Occipital lobe (tissue), 2 donors: Measurements from ENCODE around the gene TPSAB1. TPM values are rescaled to one million over a fixed set of nuclear protein-coding genes. Genes with fewer than 3 reads are reported as not detected.
"Not testable (repeated sequence)": the region's sequence is repeated elsewhere in the genome, so short reads cannot be mapped to it uniquely, and the experiment has no call there.

Source experiments
- DNase-seq: peaks from one replicate; lab custom pipeline; 2025; lab: John Stamatoyannopoulos, UW
- total RNA-seq: library from RNA; depleted of rRNA; stranded (reverse); fragments of >200 nt; gene quantifications from one replicate; pipeline ENCODE4 v1.2.3, GENCODE V29; 2014

TPSAB1 gene
- total RNA-seq, 1 donor from 2014 or later = not detected

DNA sequence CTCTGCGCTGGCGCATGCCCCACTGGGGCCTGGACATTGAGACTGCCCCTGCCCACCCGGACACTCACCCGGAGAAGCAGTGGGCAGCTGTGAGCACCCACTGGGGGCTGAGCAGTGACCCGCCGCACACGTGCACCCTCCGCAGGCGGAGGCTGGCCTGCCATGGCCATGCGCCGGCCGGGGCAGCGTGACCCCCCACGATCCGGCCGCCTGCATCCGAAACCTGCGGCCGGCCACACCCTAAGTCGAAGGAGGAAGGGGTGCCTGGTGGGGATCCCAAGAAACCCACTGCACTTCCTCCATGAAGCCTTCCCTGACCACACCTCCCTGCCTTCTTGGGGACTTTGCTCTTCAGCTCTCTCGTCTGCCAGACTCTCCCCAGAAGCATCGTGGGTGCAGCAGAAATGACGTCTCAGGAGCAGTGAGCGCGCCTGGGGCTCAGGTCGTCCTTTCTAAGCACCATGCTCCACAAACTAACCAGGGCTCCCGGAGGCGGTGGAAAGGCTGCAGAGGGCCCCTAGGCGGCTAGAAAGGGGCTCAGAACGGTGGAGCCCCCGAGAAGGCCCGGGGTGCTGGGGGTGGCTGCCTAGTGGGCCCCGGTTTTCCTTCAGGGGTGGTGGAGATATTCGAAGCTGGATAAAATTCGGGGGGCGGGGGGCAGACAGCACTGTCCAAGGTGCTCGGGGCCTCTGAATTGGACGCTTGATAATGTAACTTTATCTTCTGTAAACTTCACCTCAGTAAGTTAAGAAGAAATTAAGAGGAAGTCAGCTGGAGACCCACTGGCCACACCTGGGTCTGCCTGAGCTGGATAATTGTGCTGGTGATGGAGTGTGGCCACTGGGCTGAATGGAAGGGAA, 16.9 kb upstream of the TPSAB1 start:
- DNase-seq = no peak

DNA sequence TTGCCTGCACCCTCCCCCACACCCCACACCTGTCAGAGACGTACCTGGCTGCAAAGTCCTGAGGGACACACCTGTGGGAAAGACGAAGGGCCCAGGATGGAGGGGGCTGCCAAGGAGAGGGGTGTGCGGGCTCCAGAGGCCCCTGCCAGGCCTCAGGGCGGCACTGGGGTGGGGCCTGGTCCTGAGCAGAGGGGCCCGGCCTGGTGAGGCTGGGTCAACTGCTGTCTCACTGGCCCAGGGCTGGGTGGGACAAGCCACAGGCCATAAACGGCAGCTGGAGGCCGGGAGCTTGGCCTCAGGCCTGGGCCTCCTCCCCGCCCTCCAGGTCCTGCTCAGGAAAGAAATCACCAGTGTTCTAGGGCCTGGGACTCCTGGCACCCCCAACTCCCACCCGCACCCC, 15.9 kb upstream of the TPSAB1 start:
- DNase-seq = no peak

DNA sequence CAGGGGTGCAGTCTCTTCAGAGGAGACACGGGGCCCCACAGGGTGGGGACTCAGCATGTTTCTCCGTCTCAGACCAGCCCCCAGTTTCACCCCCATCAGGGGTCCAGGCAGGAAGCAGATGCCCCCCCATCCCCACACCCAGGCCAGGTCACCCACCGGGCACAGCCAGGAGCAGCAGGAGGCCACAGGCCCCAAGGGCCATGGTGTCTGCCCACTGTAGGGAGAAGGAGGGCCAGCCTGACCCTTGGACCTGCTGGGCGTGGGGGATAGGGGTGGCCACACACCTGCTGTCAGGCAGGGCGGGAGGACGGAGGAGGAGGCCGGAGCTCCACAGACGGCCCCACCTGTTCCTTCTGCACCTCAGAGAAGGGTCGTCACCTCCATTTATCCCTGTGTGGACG, 15.5 kb upstream of the TPSAB1 start, which contains the start of gene TPSG1:
Gene TPSG1 (minus strand): TSS at position 218 of the 401 bp plus-strand sequence. CDS start 16 bp downstream, at position 202.
- no peak for DNase-seq

DNA sequence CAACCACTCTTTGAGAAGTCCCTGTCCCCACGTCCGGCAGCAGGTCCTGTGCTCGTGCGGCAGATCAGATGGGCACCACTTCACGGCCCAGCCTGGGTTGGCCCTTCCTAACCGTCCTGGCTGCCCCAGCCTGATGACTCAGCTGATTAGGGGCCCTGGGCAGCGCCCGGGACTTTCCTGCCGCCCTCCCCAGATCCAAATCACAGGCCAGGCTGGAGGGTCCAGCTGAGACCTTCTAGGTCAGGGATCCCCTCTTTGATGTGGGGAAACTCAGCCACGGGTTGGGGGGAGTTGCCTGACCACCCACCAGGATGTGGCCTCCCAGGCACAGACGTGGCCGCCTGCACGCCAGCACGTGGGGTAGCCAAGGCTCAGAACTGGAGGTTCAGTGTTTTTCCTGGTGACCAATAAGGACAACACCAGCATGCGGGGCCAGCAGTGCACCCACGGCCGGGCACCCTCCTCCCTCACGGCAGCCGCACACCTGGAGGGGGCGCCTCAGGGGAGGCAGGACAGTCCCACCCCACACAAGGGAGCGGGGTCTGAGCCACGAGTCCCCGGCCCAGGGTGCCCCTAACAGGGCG, 14.7 kb upstream of the TPSAB1 start:
- DNase-seq = not testable (repeated sequence)

DNA sequence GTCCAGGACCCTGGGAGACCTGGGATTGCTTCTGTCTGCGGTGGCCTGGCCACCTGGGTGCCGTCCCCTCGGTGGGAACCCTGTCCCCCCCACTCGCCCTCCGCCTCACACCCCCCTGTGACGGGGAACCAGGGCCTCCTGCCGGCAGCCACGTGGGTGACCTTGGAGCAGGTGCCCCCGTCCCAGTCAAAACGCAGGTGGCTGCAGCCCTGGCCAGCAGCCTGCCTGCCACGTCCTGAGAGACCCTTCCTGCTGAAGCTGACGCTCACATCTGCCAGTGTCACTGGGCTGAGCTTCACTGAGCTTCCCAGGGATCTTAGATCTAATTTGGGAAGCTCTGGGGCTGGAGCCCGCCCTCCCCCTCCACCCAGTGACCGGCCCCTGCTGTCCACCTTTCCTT, 13.8 kb upstream of the TPSAB1 start:
- DNase-seq = not testable (repeated sequence)

DNA sequence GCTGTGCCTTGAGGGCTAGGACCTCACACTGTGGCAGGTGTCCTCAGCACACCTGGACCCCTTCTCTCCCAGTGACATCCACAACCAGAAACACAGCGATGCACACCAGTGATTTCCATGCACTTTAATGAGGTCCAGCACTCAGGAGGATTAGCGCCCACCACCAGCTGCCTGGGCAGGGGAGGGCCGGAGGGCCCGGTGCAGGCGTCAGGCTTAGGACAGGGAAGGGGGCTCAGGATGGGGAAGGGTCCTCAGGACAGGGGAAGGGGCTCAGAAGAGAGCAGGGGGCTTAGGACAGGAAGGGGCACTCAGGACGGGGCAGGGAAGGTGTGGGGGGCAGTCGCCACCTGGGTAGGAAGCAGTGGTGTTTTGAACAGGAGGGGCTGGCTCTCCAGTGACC, 12.3 kb upstream of the TPSAB1 start:
- DNase-seq = not testable (repeated sequence)

DNA sequence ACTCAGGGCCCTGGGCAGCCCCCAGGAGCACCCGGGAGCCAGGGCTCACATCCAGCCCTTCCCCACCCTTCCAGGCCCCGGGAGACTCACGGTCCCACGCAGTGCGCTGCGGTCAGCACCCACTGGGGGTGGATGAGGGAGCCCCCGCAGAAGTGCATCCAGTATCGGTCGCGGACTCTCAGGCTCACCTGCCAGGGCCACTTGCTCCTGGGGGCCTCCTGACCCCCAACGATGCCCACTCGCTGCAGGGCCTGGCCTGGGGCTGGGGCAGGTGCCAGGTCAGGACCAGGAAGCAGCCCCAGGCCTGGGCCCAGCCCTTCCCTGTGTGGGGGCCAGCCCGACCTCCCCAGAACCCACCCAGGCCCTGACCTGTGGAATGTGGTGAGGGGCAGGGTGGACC, 11.0 kb upstream of the TPSAB1 start:
- DNase-seq = not testable (repeated sequence)

DNA sequence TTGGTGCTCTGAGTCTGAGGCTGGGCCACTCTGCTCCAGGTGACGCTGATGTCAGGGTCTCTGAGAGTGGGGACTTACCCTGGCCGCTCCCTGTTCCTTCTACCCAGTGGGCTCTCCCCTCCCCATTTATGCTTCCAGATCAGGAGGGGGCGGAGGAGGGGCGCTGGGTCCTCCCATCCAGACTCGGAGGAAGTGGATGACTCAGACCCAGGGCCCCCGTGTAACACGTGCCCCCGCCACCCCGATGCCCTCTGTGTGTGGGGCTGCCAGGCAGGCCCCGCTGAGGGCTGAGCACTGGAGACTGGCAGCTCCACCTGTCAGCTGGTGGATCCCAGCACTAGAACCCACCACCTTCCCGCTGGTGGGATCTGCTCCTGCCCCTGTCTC, 10.4 kb upstream of the TPSAB1 start, which contains the start of gene TPSB2:
Gene TPSB2 (minus strand): TSS at position 101 of the 387 bp plus-strand sequence. CDS start 233 bp downstream, outside the sequence.
- DNase-seq = not testable (repeated sequence)

DNA sequence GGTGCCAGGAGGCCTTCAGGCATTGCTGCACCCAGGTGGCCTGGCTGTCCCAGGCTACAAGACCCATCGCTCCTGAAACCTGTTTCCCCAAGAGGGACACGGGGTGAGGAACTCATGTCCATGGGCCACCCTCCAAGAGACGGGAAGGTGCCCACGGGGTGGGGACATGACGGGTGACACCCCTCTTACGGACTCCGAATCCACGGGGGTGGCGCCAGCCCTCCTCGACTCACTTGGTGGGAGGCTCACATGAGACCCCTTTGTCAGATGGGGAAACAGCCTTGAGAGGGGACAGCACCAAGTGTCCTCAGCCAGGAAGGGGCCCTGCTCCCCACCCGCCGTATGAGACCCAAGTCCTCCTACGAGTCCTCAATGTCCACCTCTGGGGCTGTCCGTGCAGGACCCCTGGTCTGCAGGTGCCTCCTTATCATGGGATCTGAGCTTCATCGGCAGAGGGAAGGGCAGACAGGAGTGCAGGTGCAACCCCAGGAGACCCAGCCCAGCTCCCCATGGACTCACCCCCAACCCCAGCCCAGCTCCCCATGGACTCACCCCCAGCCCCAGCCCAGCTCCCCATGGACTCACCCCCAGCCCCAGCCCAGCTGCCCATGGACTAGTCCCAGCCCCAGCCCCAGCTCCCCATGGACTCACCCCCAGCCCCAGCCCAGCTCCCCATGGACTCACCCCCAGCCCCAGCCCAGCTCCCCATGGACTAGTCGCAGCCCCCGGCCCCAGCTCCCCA, 9.9 kb upstream of the TPSAB1 start:
- not testable (repeated sequence) for DNase-seq

DNA sequence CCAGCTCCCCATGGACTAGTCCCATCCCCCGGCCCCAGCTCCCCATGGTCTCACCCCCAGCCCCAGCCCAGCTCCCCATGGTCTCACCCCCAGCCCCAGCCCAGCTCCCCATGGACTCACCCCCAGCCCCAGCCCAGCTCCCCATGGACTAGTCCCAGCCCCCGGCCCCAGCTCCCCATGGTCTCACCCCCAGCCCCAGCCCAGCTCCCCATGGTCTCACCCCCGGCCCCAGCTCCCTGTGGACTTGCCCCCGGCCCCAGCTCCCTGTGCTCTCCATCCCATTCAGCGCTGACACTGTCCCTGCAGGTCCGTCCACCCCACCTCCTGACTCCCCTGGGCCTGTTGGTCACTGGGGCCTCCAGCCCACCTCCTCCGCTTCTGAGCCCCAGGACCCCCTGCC, 9.2 kb upstream of the TPSAB1 start:
- not testable (repeated sequence) for DNase-seq

DNA sequence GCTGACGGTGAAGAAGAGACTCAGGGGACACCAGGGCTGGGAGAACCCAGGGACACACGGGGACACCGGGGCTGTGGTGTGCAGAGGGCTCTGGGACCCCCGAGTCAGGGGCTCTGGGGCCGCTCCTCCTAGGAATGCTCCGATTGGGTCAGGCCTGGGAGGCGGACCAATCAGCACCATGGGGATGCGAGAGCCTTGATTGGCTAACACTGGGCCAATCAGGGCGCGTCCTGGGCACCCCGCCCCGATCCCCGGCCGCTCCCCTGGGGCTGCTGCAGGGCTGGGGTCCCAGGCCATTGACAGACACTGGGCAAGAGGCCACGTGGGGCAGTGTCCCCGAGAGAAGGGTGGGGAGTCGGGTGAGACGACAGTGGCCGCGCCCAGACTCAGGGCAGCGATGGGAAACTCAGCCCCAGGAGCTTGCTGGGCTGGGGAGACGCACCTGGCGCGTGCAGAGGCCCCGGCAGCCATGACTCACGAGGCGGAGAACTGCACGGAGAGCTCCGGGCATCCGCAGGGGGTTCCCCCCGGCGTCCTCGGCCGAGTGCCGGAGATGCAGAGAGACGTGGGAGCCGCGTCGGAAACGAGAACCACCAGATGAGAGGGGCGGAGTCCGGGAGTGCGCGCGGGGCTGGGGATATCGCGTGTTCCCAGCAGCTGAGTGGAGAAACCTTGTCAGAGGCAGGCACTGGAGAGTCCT, 8.3 kb upstream of the TPSAB1 start:
- not testable (repeated sequence) for DNase-seq

DNA sequence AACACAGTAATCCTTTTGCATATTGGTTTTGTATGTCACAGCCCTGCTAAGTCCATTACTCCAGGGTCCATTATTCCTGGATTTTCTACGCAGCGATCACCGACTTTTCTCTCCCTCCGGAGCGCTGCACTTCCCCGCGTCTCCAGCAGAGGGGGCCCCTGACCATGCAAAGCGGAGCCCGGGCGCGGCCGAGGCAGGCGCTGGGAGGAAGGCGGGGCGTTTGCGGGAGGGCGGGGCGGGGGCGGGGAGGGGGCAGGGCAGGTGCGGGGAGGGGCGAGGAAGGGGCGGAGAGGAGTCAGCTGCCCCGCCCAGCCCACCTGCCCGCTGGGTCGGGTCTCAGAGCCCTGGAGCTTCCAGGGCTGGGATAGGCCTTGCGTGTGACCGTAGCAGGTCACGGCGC, 3.8 kb upstream of the TPSAB1 start:
- not testable (repeated sequence) for DNase-seq

DNA sequence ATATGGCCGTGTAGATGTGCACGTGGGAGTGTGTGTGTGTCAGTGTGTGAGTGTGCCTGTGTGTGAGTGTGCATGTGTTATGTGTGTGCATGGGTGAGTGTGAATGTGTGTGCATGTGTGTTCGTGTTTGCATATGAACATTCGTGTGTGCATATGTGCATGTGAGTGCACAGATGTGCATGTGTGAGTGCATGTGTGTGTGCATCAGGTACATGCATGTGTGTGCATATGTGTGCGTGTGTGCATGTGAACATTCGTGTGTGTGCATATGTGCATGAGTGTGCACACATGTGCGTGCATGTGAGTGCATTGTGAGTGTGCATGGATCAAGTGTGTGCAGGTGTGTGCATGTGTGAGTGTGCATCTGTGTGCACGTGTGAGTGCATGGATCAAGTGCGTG, 2.5 kb upstream of the TPSAB1 start:
- DNase-seq = no peak

DNA sequence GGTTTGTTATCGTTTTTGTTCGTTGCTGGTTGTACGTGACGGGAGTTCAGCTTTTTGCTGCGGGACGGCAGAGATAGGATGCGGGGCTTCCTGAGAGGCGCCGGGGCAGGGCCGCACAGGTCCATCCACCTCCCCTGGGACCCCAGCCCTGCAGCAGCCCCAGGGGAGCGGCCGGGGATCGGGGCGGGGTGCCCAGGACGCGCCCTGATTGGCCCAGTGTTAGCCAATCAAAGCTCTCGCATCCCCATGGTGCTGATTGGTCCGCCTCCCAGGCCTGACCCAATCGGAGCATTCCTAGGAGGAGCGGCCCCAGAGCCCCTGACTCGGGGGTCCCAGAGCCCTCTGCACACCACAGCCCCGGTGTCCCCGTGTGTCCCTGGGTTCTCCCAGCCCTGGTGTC, 1.6 kb upstream of the TPSAB1 start:
- not testable (repeated sequence) for DNase-seq

DNA sequence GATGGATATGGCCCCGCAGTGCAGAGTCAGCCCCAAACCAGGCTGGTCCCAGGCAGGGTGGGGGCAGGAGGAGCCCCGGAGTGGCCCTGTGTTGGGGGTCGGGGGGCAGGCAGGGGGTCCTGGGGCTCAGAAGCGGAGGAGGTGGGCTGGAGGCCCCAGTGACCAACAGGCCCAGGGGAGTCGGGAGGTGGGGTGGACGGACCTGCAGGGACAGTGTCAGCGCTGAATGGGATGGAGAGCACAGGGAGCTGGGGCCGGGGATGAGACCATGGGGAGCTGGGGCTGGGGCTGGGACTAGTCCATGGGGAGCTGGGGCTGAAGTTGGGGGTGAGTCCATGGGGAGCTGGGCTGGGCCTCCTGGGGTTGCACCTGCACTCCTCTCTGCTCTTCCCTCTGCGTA, 930 bp upstream of the TPSAB1 start:
- not testable (repeated sequence) for DNase-seq

DNA sequence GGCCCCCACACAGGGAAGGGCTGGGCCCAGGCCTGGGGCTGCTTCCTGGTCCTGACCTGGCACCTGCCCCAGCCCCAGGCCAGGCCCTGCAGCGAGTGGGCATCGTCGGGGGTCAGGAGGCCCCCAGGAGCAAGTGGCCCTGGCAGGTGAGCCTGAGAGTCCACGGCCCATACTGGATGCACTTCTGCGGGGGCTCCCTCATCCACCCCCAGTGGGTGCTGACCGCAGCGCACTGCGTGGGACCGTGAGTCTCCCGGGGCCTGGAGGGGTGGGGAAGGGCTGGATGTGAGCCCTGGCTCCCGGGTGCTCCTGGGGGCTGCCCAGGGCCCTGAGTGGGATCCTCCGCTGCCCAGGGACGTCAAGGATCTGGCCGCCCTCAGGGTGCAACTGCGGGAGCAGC, 576 bp downstream of the TPSAB1 start:
- not testable (repeated sequence) for DNase-seq

DNA sequence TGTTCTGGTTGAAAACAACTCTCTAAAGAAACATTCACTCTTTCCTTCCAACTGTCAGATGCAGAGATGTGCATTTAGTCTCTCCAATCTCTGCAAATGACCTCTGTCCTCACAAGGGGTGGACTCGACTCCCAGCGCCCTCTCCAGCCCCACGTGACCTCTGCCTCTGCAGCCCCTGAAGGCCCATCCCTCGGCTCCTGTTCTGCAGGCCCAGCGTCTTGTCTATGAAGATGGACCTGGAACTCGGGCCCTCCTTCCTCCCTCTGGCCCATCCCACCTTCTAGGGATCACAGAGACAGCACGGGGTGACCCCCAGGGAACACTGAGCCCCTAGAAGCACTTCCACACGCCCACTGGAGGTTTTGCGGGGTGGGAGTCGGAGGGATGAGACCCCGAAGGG, 2.9 kb downstream of the TPSAB1 start:
- DNase-seq = not testable (repeated sequence)

DNA sequence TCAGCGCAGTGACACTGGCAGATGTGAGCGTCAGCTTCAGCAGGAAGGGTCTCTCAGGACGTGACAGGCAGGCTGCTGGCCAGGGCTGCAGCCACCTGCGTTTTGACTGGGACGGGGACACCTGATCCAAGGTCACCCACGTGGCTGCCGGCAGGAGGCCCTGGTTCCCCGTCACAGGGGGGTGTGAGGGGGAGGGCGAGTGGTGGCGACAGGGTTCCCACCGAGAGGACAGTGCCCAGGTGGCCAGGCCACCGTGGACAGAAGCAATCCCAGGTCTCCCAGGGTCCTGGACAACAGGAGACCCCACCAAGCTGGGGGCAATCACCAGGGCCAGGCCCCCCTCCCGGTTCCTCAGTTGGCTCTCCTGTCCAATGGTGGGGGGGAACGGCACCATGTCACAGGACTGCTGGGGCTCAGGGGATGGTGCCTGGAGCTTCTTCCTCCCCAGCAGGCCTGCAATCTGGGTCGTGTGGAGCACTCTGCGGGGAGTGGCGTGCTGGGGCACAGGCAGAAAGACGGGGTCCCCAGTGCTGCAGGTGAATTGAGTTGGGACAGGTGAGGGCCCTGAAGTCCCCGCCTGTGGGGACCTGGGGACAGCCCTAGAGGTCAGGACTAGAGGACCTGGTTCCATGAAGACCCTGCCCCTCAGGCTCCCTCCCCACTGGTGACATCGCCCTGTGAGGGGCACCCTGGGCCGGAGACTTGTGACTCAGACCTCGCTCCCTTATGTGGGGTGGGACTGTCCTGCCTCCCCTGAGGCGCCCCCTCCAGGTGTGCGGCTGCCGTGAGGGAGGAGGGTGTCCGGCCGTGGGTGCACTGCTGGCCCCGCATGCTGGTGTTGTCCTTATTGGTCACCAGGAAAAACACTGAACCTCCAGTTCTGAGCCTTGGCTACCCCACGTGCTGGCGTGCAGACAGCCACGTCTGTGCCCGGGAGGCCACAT, 3.7 kb downstream of the TPSAB1 start:
- not testable (repeated sequence) for DNase-seq

DNA sequence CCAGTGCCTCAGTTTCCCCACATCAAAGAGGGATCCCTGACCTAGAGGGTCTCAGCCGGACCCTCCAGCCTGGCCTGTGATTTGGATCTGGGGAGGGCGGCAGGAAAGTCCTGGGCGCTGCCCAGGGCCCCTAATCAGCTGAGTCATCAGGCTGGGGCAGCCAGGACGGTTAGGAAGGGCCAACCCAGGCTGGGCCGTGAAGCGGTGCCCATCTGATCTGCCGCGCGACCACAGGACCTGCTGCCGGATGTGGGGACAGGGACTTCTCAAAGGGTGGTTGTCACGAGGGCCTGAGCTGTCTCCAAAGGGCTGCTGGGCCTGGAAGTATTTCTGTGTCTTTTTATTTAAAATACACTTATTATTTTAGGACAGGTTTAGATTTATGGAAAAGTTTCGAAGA, 4.4 kb downstream of the TPSAB1 start:
- DNase-seq = no peak

DNA sequence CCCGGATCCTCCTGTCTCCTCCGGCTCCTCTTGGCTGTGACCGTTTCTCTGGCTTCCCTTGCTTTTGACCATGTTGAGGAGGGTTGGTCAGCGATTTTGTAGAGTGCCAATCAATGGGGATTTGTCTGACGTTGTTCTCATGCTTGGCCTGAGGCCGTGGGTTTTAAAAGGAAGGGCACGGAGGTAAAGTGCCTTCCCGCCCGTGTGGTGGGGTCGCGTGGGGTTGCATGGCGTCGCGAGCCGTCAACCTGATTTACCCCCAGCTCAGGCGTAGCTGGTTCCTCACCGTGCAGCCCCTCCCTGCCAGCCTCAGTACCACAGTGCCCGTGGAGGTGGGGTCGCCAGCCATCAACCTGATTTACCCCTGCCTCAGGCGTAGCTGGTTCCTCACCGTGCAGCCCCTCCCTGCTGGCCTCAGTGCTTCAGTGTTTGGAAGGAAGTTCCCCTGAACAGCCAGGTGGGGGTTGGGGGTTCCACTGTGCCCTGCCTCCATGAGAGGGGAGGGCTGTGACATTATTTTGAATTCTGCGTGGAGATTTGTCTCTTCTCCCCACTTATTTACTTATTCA, 5.0 kb downstream of the TPSAB1 start:
- no peak for DNase-seq
